ENCODE data around the gene PHACTR1. TPM values are rescaled to one million over a fixed set of nuclear protein-coding genes. Genes with fewer than 3 reads are reported as not detected.

Gene PHACTR1
- total RNA-seq, 1 donor from 2014 or later, result 0.49 TPM

DNA sequence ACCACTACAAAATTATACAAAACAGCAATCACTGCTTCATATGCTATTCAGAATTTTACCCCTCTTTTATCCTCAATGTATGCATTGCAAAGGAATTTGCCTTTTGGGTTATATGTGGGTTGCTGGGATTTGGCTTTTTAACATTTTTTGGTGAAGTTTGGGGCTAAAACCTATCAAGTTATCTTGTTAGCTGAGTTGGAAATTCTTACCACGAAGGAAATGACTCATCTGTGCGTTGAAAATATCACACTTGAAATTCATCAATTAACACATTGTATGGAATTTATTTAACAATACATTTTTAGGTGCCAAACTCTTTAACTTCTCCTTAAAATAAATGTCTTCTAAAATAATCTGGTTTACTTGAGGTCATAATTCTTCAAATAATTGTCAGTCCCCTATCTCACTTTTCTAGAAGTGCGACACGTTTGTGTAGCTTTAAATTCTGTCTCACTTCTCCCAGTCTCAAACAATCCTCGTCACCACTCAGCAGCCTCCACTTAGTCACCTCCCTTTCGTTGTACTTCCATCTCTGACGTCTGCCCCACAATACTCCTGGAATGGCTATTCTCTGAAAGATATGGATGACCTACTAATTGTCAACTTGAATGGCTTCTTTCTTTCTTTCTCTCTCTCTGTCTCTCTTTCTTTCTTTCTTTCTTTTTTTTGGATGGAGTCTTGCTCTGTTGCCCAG lies 88.5 kb downstream of the PHACTR1 start:
- H3K36me3 ChIP-seq, result no peaks in the 10 kb centered on the region
- no peak overlapping the region for H3K27ac ChIP-seq
- no peaks in the 10 kb centered on the region for H3K27me3 ChIP-seq
- intact Hi-C loops (cut with DNase I), result no loop called here
- no peaks in the 10 kb centered on the region for H3K4me1 ChIP-seq
- TF ChIP-seq POLR2A (IDR thresholded peaks at IDR 0.05) (no peak), POLR2AphosphoS5 (IDR thresholded peaks at IDR 0.05; ENCODE audit: insufficient read depth in 1 of 2, low read depth in 1 of 2) (no peak)
- TF ChIP-seq, protein P1, sequence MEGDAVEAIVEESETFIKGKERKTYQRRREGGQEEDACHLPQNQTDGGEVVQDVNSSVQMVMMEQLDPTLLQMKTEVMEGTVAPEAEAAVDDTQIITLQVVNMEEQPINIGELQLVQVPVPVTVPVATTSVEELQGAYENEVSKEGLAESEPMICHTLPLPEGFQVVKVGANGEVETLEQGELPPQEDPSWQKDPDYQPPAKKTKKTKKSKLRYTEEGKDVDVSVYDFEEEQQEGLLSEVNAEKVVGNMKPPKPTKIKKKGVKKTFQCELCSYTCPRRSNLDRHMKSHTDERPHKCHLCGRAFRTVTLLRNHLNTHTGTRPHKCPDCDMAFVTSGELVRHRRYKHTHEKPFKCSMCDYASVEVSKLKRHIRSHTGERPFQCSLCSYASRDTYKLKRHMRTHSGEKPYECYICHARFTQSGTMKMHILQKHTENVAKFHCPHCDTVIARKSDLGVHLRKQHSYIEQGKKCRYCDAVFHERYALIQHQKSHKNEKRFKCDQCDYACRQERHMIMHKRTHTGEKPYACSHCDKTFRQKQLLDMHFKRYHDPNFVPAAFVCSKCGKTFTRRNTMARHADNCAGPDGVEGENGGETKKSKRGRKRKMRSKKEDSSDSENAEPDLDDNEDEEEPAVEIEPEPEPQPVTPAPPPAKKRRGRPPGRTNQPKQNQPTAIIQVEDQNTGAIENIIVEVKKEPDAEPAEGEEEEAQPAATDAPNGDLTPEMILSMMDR (IDR thresholded peaks at IDR 0.05), result no peak
- DNase-seq (ENCODE audit: extremely low spot score in 2 of 2), result no peak
- H3K9me3 ChIP-seq, result no peaks in the 10 kb centered on the region
- no peak overlapping the region for H3K4me3 ChIP-seq

GRCh38 chr6:12806136-12806535 lies 89.6 kb downstream of the PHACTR1 start:
- no peaks in the 10 kb centered on the region for H3K36me3 ChIP-seq
- no peak for DNase-seq (ENCODE audit: extremely low spot score in 2 of 2)

GRCh38 chr6:12806796-12807195 lies 90.2 kb downstream of the PHACTR1 start:
- Histone ChIP-seq H3K27me3 (no peaks in the 10 kb centered on the region), H3K4me1 (no peaks in the 10 kb centered on the region), H3K4me3 (no peak overlapping the region), H3K36me3 (no peaks in the 10 kb centered on the region), H3K9me3 (no peaks in the 10 kb centered on the region), H3K27ac (no peak overlapping the region)
- intact Hi-C loops (cut with DNase I), result no loop called here
- no peak for DNase-seq (ENCODE audit: extremely low spot score in 2 of 2)
- TF ChIP-seq POLR2A (IDR thresholded peaks at IDR 0.05) (no peak), POLR2AphosphoS5 (IDR thresholded peaks at IDR 0.05; ENCODE audit: insufficient read depth in 1 of 2, low read depth in 1 of 2) (no peak)
- TF ChIP-seq, protein P1 (IDR thresholded peaks at IDR 0.05), result no peak

More at GRCh38 chr6:12806136-12806535, 89.6 kb downstream of the PHACTR1 start:
- no peak overlapping the region for H3K27ac ChIP-seq
- no peaks in the 10 kb centered on the region for H3K27me3 ChIP-seq
- intact Hi-C loops (cut with DNase I), result no loop called here
- no peak overlapping the region for H3K4me3 ChIP-seq
- no peaks in the 10 kb centered on the region for H3K9me3 ChIP-seq
- TF ChIP-seq, protein P1 (IDR thresholded peaks at IDR 0.05), result no peak
- no peak for TF ChIP-seq POLR2A (IDR thresholded peaks at IDR 0.05)
- TF ChIP-seq POLR2AphosphoS5 (IDR thresholded peaks at IDR 0.05; ENCODE audit: insufficient read depth in 1 of 2, low read depth in 1 of 2), result no peak
- H3K4me1 ChIP-seq, result no peaks in the 10 kb centered on the region

DNA sequence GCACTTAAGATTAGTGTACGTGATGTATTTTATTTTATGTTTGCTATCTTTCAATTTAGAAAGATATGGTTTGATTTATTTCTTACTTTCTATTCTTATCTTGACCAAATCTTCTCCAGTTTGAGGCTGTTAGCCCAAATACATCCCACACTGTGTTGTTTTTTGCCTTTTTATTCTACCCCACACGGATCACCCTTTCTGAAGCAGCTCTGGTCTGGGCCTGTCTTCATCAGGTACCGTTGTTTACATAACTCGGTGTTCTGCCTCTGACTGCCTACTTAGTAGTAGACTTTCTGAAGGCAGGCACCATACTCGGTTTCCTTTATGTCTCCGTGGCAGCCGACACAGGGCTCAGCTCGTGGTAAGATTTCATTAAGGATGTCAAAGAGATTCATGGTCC lies 95.0 kb downstream of the PHACTR1 start:
- Histone ChIP-seq H3K4me1 (no peaks in the 10 kb centered on the region), H3K4me3 (no peak overlapping the region), H3K27ac (no peak overlapping the region), H3K27me3 (no peaks in the 10 kb centered on the region), H3K9me3 (no peaks in the 10 kb centered on the region), H3K36me3 (no peaks in the 10 kb centered on the region)
- intact Hi-C loops (cut with DNase I), result no loop called here
- DNase-seq (ENCODE audit: extremely low spot score in 2 of 2), result no peak
- TF ChIP-seq POLR2A (IDR thresholded peaks at IDR 0.05) (no peak), POLR2AphosphoS5 (IDR thresholded peaks at IDR 0.05; ENCODE audit: insufficient read depth in 1 of 2, low read depth in 1 of 2) (no peak)
- TF ChIP-seq, protein P1 (IDR thresholded peaks at IDR 0.05), result no peak

- Histone ChIP-seq H3K4me3 (no peak overlapping the region), H3K4me1 (no peaks in the 10 kb centered on the region), H3K27me3 (no peaks in the 10 kb centered on the region), H3K27ac (no peak overlapping the region), H3K36me3 (no peaks in the 10 kb centered on the region), H3K9me3 (no peaks in the 10 kb centered on the region)
- DNase-seq (ENCODE audit: extremely low spot score in 2 of 2), result no peak
- no peak for TF ChIP-seq POLR2A (IDR thresholded peaks at IDR 0.05)
- TF ChIP-seq, protein P1 (IDR thresholded peaks at IDR 0.05), result no peak
- intact Hi-C loops (cut with DNase I), result no loop called here
Observed at GRCh38 chr6:12813321-12813720, 96.8 kb downstream of the PHACTR1 start.
